GM12891 (cell line): ENCODE measurements around the gene WIPF1.
A peak's percentile ranks its signal among the peaks of the same experiment; 100 is the strongest.
"Not testable (repeated sequence)": the region's sequence is repeated elsewhere in the genome, so short reads cannot be mapped to it uniquely, and the experiment has no call there.

Source experiments
- DNase-seq: peaks from one replicate; pipeline ENCODE4 v3.0.0; 2011; ENCODE audit warnings: low spot score; ENCODE audit not compliant: insufficient read length
- FAIRE-seq: peaks from 2 replicates; lab custom pipeline; 2011; peaks lifted over from hg19 to GRCh38; lab: Jason Lieb, UNC
- PAX5 ChIP-seq: IDR thresholded peaks from 2 replicates; pipeline ENCODE4 v1.6.1; 2011; ENCODE audit warnings: low read length, moderate library complexity, mild to moderate bottlenecking; ENCODE audit not compliant: insufficient read depth, severe bottlenecking
- POLR2A ChIP-seq: IDR thresholded peaks from 2 replicates; pipeline ENCODE4 v1.6.1; 2011; ENCODE audit warnings: low read depth, low read length, control low read depth
- POLR2AphosphoS5 ChIP-seq: IDR thresholded peaks from 2 replicates; pipeline ENCODE4 v1.6.1; 2011; ENCODE audit warnings: low read depth, low read length, control low read depth
- POU2F2 ChIP-seq: IDR thresholded peaks from 2 replicates; pipeline ENCODE4 v1.6.1; 2011; ENCODE audit warnings: low read depth, mild to moderate bottlenecking, control low read depth, low read length, moderate library complexity
- SPI1 ChIP-seq: IDR thresholded peaks from 2 replicates; pipeline ENCODE4 v1.6.1; 2011; ENCODE audit warnings: low read depth, low read length, control low read depth
- TAF1 ChIP-seq: IDR thresholded peaks from 2 replicates; pipeline ENCODE4 v1.6.1; 2011; ENCODE audit warnings: low read depth, low read length, control low read depth

The WIPF1 gene

GRCh38 chr2:174551697-174552096 is 45.9 kb downstream of the WIPF1 start:
- TF ChIP-seq SPI1 (no peak), TAF1 (no peak)
- DNase-seq = no peak
- FAIRE-seq = no peak

DNA sequence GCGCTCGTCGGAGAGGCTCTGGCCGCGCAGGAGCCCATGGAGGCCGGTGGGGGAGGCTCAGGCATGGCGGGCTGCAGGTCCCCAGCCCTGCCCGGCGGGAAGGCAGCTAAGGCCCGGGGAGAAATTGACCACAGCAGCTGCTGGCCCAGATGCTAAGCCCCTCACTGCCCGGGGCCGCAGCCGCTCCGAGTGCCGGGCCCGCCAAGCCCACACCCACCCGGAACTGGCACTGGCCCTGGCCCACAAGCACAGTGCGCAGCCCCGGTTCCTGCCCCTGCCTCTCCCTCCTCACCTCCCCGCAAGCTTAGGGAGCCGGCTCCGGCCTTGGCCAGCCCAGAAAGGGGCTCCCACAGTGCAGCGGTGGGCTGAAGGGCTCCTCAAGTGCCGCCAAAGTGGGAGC is 49.0 kb downstream of the WIPF1 start:
- FAIRE-seq, DNase-seq: not testable (repeated sequence)

- FAIRE-seq, DNase-seq: not testable (repeated sequence)
Measured at GRCh38 chr2:174548021-174548420, 49.6 kb downstream of the WIPF1 start.

- FAIRE-seq = no peak
- DNase-seq = no peak
- TF ChIP-seq TAF1 = no peak
- TF ChIP-seq POLR2AphosphoS5 = no peak
Measured at GRCh38 chr2:174546519-174547506, 50.8 kb downstream of the WIPF1 start.

- DNase-seq (no peak), FAIRE-seq (no peak)
- TF ChIP-seq PAX5 (no peak), SPI1 (no peak), TAF1 (no peak), POU2F2 (no peak), POLR2A (no peak), POLR2AphosphoS5 (no peak)
Measured at GRCh38 chr2:174545240-174545639, 52.4 kb downstream of the WIPF1 start.

GRCh38 chr2:174544802-174545201 is 52.8 kb downstream of the WIPF1 start:
- DNase-seq (no peak), FAIRE-seq (no peak)
- TF ChIP-seq SPI1 = no peak
- TF ChIP-seq PAX5 = no peak
- TF ChIP-seq POU2F2 = no peak
- no peak for TF ChIP-seq POLR2A
- no peak for TF ChIP-seq POLR2AphosphoS5
- TF ChIP-seq TAF1 = no peak

DNA sequence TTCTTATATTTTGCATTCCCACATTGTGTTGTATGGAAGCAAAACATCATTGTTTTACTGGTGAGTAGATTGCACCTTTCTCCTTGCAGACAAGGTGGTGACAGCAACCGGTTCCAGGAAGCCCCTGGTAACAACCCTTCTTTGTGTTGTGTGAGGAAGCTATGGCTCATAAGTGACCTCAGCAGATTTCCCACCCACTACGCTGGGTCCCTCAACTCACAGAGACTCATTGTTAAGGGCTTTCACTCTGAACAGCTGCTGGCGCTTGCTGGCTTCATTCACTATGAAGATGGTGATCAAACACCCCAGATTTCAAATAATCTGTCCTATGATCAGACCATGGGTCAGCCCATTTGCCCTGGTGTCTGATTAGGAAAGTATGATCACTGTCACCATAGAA is 53.4 kb downstream of the WIPF1 start:
- no peak for FAIRE-seq
- no peak for DNase-seq
- TF ChIP-seq SPI1 = no peak
- TF ChIP-seq POU2F2 = no peak
- TF ChIP-seq POLR2A = no peak
- no peak for TF ChIP-seq PAX5
- no peak for TF ChIP-seq POLR2AphosphoS5
- TF ChIP-seq TAF1 = no peak

DNA sequence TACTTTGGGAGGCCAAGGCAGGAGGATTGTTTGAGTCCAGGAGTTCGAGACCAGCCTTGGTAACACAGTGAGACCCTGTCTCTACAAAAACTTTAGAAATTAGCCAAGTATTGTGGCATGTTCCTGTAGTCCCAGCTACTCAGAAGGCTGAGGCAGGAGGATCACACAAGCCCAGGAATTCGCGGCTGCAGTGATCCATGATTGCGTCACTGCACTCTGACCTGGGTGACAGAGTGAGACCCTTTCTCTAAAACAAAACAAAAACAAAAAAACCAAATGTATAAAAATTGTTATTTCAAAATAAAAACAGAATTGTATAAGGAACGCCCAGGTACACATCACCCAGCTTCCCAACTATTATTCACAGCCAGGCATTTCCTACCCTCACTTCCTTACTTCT is 56.7 kb downstream of the WIPF1 start:
- DNase-seq (no peak), FAIRE-seq (no peak)
- no peak for TF ChIP-seq POLR2AphosphoS5
- TF ChIP-seq POU2F2 = no peak
- no peak for TF ChIP-seq TAF1
- no peak for TF ChIP-seq SPI1
- TF ChIP-seq PAX5 = no peak
- TF ChIP-seq POLR2A = no peak

- no peak for TF ChIP-seq PAX5
- TF ChIP-seq POLR2A = no peak
- no peak for TF ChIP-seq POLR2AphosphoS5
- no peak for TF ChIP-seq TAF1
- TF ChIP-seq SPI1 = no peak
- TF ChIP-seq POU2F2 = no peak
- no peak for DNase-seq
- FAIRE-seq = peak; percentile 13
Measured at GRCh38 chr2:174535757-174536703, 61.6 kb downstream of the WIPF1 start.

GRCh38 chr2:174535083-174535482 is 62.5 kb downstream of the WIPF1 start:
- no peak for TF ChIP-seq SPI1
- no peak for TF ChIP-seq PAX5
- TF ChIP-seq POLR2AphosphoS5 = no peak
- TF ChIP-seq POLR2A = no peak
- no peak for TF ChIP-seq TAF1
- no peak for TF ChIP-seq POU2F2
- no peak for FAIRE-seq
- DNase-seq = no peak
